PC-3 (cell line): Measurements from ENCODE around the gene AKIRIN1.

ENCODE experiments used
- EZH2 ChIP-seq: fragments of 300-600 bp; sonication (generic); IDR thresholded peaks from one replicate; pipeline ENCODE4 v1.6.1; 2017; ENCODE audit warnings: antibody characterized with exemption, mild to moderate bottlenecking, low read length; ENCODE audit not compliant: unreplicated experiment
- TF ChIP-seq, protein P1 (sequence below): fragments of 300-600 bp; sonication (generic); conservative IDR thresholded peaks from 2 replicates; pipeline ENCODE4 v1.5.1; 2017; ENCODE audit warnings: antibody characterized with exemption, low read depth, mild to moderate bottlenecking, low read length

DNA sequence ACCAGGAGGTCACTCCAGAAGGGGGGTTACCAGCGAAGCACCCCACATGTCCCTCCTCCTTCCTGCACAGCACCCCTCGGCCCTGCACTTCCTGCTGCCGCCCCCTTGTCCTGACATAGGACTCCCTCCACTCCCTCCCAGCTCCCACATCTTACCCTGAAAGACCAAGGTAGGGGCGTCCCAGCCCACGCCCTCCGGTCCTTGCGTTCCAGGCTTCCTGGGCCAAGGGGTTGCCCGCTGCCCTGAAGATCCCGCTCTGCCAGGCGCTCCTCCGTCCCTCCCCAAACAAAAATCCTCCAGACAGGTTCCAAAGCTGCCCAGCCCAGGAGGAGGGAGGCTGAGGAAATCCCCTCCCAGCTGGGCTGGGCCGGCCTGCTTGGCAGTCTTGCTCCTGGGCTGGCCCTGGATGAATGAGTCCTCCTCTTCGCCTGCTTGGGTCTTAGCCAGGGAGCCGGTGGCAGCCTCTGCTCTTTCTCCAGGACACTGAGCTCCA is 49.5 kb upstream of the AKIRIN1 start, which contains the start of gene RHBDL2:
- TF ChIP-seq, protein P1, sequence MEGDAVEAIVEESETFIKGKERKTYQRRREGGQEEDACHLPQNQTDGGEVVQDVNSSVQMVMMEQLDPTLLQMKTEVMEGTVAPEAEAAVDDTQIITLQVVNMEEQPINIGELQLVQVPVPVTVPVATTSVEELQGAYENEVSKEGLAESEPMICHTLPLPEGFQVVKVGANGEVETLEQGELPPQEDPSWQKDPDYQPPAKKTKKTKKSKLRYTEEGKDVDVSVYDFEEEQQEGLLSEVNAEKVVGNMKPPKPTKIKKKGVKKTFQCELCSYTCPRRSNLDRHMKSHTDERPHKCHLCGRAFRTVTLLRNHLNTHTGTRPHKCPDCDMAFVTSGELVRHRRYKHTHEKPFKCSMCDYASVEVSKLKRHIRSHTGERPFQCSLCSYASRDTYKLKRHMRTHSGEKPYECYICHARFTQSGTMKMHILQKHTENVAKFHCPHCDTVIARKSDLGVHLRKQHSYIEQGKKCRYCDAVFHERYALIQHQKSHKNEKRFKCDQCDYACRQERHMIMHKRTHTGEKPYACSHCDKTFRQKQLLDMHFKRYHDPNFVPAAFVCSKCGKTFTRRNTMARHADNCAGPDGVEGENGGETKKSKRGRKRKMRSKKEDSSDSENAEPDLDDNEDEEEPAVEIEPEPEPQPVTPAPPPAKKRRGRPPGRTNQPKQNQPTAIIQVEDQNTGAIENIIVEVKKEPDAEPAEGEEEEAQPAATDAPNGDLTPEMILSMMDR = no peak
- no peak for TF ChIP-seq EZH2
